ENCODE data around the gene NOL4. TPM values are rescaled to one million over a fixed set of nuclear protein-coding genes. Genes with fewer than 3 reads are reported as not detected.
A peak's percentile ranks its signal among the peaks of the same experiment; 100 is the strongest.

Gene NOL4
- total RNA-seq, 1 experiment from 2014 or later, result 0.74 TPM

GRCh38 chr18:34221971-34222306 is 2.8 kb downstream of the NOL4 start:
- Histone ChIP-seq H2AK5ac (ENCODE audit: insufficient read length, low read length) (no peak overlapping the region), H2BK5ac (ENCODE audit: insufficient read length, low read length) (no peak overlapping the region), H2BK15ac (ENCODE audit: low read depth, low read length) (no peak overlapping the region), H2BK120ac (ENCODE audit: low read depth, low read length, poor library complexity, severe bottlenecking) (no peak overlapping the region), H4K91ac (ENCODE audit: insufficient read length, low read depth, low read length) (no peak overlapping the region), H2BK12ac (ENCODE audit: insufficient read length, low read depth, low read length) (no peak overlapping the region), H2BK20ac (ENCODE audit: low read depth, low read length, poor library complexity, severe bottlenecking) (no peak overlapping the region), H4K20me1 (ENCODE audit: control insufficient read depth, insufficient read depth, insufficient read length) (no peaks in the 10 kb centered on the region), H3K56ac (ENCODE audit: insufficient read length, low read depth, low read length) (no peak overlapping the region), H4K8ac (replicated peaks; ENCODE audit: insufficient read length, low read depth, low read length) (no peak overlapping the region), H3K79me2 (ENCODE audit: insufficient read depth, low read length) (no peaks in the 10 kb centered on the region), H3K27ac (ENCODE audit: insufficient read length, low read depth, low read length) (no peak overlapping the region), H3K9ac (ENCODE audit: extremely low read depth, insufficient read length, low read length) (peak overlapping the region; percentile 57), H3K23me2 (ENCODE audit: insufficient read length, low read depth, low read length, poor library complexity, severe bottlenecking) (peaks cover 25% of the 10 kb centered on the region), H3K27me3 (ENCODE audit: insufficient read depth, low read length) (peaks cover 13% of the 10 kb centered on the region), H3K79me1 (ENCODE audit: insufficient read depth, low read depth, low read length, poor library complexity, severe bottlenecking) (no peaks in the 10 kb centered on the region), H3K18ac (ENCODE audit: insufficient read length, low read depth, low read length) (no peak overlapping the region), H3K4me2 (ENCODE audit: insufficient read depth, insufficient read length, low read length) (peak overlapping the region; percentile 85), H3K23ac (ENCODE audit: insufficient read length, low read depth, low read length) (no peak overlapping the region), H3K4me1 (ENCODE audit: insufficient read depth, low read length) (no peaks in the 10 kb centered on the region), H3T11ph (ENCODE audit: low read length) (no peak overlapping the region), H3K9me3 (ENCODE audit: control insufficient read depth, low read depth, low read length) (no peaks in the 10 kb centered on the region), H2AFZ (ENCODE audit: low read length) (peak overlapping the region; percentile 26), H3K14ac (ENCODE audit: insufficient read depth, low read length) (no peak overlapping the region), H3K4ac (ENCODE audit: low read depth, low read length) (no peak overlapping the region), H4K5ac (ENCODE audit: insufficient read length, low read depth, low read length) (no peak overlapping the region)
- H3K4me1 Mint-ChIP-seq, result peaks cover 17 to 22% of the 10 kb centered on the region in 2 experiments
- H3K27me3 Mint-ChIP-seq (ENCODE audit: low read depth), result peaks cover 65% of the 10 kb centered on the region
- peak; percentile 40 for DNase-seq
- H3K9me3 Mint-ChIP-seq, result no peaks in the 10 kb centered on the region
- H3K4me3 Mint-ChIP-seq, result peak overlapping the region; percentile 63 to 96
- H3K27ac Mint-ChIP-seq, result no peak overlapping the region
- no peak for TF ChIP-seq CTCF (conservative IDR thresholded peaks at IDR 0.05)
- no peaks in the 10 kb centered on the region for H3K36me3 Mint-ChIP-seq (ENCODE audit: insufficient read depth in 1 of 3, low read depth in 3 of 3)
- WGBS (ENCODE audit: extremely low coverage, insufficient read length, low lambda C conversion rate), result no CpG with 5 or more reads among the region's 11 CpGs
